Right kidney (tissue), 1 donor: Measurements from ENCODE around the gene CCDC27.
"Not testable (repeated sequence)": the region's sequence is repeated elsewhere in the genome, so short reads cannot be mapped to it uniquely, and the experiment has no call there.

Experiments used
- DNase-seq: peaks from one replicate; pipeline ENCODE4 v3.0.0-alpha.2; 2016

The CCDC27 gene

DNA sequence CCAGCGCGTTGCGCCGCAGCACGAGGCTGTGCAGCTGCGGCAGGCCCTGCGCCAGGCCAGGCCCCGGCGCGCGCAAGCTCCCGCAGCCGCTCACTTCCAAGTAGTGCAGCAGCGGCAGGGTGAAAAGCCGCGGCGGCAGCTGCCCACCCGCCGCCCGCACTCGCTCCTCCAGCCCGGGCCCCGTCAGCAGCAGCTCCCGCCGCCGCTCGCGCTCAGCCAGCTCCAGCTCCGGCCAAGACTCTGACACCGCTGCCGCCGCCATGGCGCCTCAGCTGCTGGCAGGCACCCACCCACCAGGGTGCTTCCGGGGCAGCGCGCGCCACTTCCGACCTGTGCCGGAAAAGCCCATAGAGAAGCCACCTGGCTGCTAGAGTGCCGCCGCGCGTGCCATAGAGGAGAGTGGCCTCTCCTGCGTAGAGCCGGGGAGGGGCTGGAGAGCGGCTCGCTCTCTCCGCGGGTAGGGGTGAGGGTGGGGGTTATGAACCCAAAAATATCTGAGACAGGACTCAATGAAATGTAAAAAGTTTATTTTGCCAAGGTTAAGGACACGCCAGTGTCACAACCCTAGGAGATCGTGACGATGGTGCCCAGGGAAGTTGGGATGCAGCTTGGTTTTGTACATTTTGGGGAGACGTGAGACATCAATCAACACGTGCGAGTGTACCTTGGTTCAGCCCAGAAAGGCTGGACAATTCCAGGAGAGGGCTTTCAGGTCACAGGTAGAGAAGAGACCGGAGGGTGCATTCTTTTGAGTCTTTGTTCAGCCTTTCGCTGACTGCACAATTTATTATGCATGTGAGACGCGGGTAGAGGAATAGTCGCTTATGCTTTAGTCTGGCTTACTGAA is 44.2 kb downstream of the CCDC27 start, which contains the start of gene LRRC47:
LRRC47 (minus strand) TSS at position 284 of the 847 bp plus-strand sequence; CDS start at position 262, 22 bp downstream.
- DNase-seq, result peak; percentile 89

DNA sequence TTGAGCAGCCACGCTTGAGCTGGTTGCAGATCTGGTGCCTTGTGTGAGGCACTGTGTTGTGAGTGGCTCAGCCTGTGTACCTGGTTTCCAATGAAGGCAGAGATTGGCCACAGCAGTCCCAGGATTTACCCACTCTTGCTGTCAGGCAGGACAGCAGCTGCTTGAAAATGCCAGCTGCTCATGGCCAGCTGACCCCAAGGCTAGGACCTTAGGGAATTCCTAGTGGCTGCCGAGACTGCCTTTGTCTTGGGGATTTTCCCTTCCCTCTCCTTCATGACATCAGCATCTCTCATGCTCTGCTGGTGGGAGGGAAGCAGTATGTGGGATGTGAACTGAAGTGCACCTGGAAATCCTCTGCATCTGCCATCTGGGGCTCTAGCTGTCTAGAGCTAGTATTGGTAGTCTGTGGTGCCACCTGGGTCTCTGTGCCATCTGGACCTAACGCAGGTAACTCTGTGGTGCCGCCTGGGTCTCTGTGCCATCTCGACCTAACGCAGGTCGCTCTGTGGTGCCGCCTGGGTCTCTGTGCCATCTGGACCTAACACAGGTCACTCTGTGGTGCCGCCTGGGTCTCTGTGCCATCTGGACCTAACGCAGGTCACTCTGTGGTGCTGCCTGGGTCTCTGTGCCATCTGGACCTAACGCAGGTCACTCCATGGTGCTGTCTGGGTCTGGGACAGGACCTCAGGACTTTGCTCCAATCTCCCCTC is 47.9 kb downstream of the CCDC27 start:
- DNase-seq, result no peak

GRCh38 chr1:3800795-3801194 is 48.5 kb downstream of the CCDC27 start:
- not testable (repeated sequence) for DNase-seq

- no peak for DNase-seq
These were observed 51.8 kb downstream of the CCDC27 start for GRCh38 chr1:3803905-3804626.

- DNase-seq, result not testable (repeated sequence)
These were observed 52.3 kb downstream of the CCDC27 start for GRCh38 chr1:3804627-3804944.

- no peak for DNase-seq
These were observed 52.8 kb downstream of the CCDC27 start for GRCh38 chr1:3805038-3805437.

- no peak for DNase-seq
These were observed 55.5 kb downstream of the CCDC27 start for GRCh38 chr1:3807769-3808168.

DNA sequence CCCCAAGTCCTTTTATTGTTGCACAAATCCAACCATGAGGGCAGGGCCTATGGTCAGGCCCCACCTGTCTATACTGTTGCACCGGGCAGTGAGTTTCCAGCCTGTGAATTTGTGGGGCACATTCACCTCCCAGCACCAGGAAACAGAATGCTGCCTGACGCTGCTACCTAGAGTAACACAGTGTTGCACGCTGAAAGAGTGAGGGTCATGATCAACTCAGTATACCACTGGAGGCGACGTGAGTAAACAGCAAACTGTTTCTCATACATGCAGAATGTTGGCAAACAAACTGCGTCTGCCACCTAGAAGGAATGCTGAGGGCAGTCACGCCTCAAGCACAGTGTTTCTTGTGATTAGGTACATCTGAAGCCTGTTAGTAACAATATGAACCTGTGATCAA is 57.4 kb downstream of the CCDC27 start:
- DNase-seq, result no peak

- not testable (repeated sequence) for DNase-seq
These were observed 58.0 kb downstream of the CCDC27 start for GRCh38 chr1:3810149-3810761.

- DNase-seq, result no peak
These were observed 59.3 kb downstream of the CCDC27 start for GRCh38 chr1:3811595-3811911.

DNA sequence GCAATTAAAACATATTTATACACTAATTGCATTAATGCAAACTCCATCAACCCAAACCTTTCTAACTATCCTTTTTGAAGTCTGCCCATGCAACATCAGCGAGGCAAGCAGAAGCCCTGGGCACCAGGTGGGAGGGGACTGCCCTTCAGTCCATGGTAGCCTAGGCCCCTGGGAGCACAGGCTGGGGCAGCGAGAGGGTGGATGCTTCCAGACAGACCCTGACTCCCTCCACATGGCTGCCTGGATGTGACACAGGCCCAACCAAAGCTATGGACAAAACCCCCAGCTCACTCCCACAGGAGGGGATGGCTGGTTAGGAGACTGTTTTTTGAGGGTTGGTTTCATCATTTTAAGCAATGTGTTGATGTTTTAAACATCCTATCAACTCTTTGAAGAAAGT is 61.8 kb downstream of the CCDC27 start:
- no peak for DNase-seq

DNA sequence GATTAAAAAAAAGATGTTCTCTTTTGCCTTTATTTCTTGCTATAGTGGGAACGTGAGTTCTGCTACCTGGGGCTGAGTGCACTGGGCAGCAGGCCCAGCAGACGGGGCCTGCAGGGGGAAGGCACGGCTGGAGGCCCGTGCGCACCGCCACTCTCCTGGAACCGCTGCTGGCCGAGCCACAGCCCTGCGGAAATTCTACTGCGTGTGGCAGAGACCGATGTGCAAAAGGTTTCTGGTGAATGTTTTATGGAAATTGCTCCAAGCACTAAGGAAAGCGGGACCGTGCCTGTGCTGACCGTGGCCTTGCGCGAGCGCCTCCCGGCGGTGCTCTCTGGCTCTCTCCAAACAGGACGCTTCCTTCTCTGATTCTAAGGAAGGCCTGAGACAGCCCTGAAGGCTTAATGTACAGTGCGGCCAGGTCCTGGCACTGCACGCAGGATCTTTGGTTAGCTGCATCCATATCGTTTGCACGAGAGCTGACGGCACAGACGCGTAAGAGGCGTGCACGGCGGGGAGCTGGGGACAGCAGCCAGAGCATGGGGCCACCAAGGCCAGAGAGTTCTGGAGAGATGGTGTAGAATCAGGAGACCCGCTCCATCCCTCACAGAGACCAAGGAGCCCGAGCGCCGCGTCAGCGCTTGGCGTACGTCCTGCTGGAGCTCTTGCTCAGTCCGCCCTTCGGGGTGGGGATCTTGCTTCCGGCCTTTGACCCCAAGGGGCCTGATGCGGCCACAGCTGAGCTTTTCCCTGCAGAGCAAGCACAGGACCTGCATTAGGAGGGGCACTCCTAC is 62.7 kb downstream of the CCDC27 start:
- no peak for DNase-seq

- DNase-seq, result no peak
These were observed 64.3 kb downstream of the CCDC27 start for GRCh38 chr1:3816331-3817137.

DNA sequence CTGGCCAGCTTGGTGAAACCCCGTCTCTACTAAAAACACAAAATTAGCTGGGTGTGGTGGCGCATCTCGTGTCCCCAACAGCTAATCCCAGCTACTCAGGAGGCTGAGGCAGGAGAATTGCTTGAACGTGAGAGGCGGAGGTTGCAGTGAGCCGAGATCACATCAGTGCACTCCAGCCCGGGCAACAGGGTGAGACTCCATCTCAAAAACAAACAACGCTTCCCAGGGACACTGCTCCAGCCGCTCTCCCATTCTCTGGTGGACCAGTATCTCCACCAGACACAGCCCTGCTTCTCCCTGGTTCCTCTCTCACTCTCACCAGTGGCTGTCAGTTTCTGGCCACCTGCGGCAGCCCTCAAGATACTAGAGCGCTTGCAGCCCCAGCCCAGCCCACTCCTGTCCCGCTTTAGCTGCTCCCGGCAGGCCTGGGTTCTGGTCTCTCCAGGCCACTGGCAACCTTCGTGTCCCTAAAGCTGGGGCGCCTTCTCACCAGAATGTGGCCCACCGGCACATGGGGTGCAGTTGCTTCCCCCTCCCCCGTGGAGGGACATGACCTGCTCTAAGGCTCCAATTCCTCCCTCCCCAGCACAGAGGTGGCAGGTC is 65.0 kb downstream of the CCDC27 start:
- DNase-seq, result no peak

- no peak for DNase-seq
These were observed 65.8 kb downstream of the CCDC27 start for GRCh38 chr1:3817821-3818597.

GRCh38 chr1:3819771-3820200 is 67.5 kb downstream of the CCDC27 start:
- no peak for DNase-seq

GRCh38 chr1:3820316-3820715 is 68.1 kb downstream of the CCDC27 start:
- DNase-seq, result no peak

DNA sequence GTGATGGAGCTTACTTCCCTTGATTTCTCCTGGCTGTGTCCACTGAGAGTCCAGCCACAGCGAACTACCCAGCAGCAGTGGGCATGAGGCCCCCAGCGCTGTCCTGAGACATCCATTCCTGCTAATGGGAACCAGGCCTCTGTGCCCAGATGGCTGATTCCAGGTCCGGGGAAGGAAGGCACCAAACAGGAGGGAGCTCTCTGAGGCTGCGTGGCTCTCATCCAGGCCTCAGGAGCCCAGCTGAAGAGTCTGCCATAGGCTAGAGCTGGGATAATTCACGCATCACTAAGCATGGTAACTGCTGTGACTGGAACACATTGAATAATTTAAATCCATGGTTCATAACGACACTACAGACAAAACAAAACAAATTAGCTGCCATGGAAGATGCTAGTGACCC is 68.8 kb downstream of the CCDC27 start:
- DNase-seq, result no peak
